ENCODE data around the gene CA11. TPM values are rescaled to one million over a fixed set of nuclear protein-coding genes. Genes with fewer than 3 reads are reported as not detected.
A peak's percentile ranks its signal among the peaks of the same experiment; 100 is the strongest.

CA11 gene
- total and polyA plus RNA-seq, 9 of the 15 experiments (the other 6 are each of a cell fraction or from before 2014, with no cell fraction given): 2.9 to 19.9 (median 8.3) TPM

- FAIRE-seq (no peak), DNase-seq (ENCODE audit: extremely low read depth in 1 of 4, low spot score in 3 of 4) (peak in 1 of 4 experiments; percentile 46), ATAC-seq (no peak)
- Histone ChIP-seq H3K9me3 (replicated peaks; ENCODE audit: control insufficient read depth, insufficient read depth, low read depth, low read length) (no peaks in the 10 kb centered on the region), H3K9ac (ENCODE audit: insufficient read depth in 1 of 2, low read depth in 2 of 2, low read length in 2 of 2) (peak within 1 kb of the TSS; percentile 78 to 90), H4K20me1 (replicated peaks; ENCODE audit: control insufficient read depth, insufficient read depth, low read length) (0 out of 2 replicates have a peak, but pooled peaks cover 4% of the 10 kb centered on the region), H3K4me1 (replicated peaks in 1 of 2; ENCODE audit: control insufficient read depth in 2 of 2, insufficient read depth in 2 of 2, low read length in 2 of 2) (peaks cover 48 to 77% of the 10 kb centered on the region in 2 experiments), H2AFZ (ENCODE audit: low read depth, low read length) (peak within 1 kb of the TSS; percentile 87), H3K27me3 (ENCODE audit: control insufficient read depth in 2 of 2, insufficient read depth in 2 of 2, low read length in 2 of 2) (no peaks in the 10 kb centered on the region), H3K79me2 (ENCODE audit: control insufficient read depth, insufficient read depth, low read length) (peaks cover 27% of the 10 kb centered on the region; the same call in 2 of the 3 replicates), H3K36me3 (ENCODE audit: control insufficient read depth, insufficient read depth, low read length) (no peaks in the 10 kb centered on the region), H3K4me3 (peak within 1 kb of the TSS; percentile 51), H3K27ac (ENCODE audit: extremely low read depth, low read depth, low read length) (peak within 1 kb of the TSS; percentile 91), H3K4me2 (ENCODE audit: insufficient read depth, low read length) (peak within 1 kb of the TSS; percentile 100), H3K9me1 (ENCODE audit: control insufficient read depth, insufficient read depth, low read length) (peaks cover 4% of the 10 kb centered on the region)
- ChIA-PET POLR2A (interaction anchor here (0.6 to 1.9 kb wide), 5 partner anchors 12 to 140 kb away, joined by 3 to 9 read pairs (median 3); partner anchors contain the start of genes RPL18 and SPHK2), CTCF (ENCODE audit: low intra/inter-chr PET ratio) (interaction anchor here (0.6 kb wide), 1 partner anchor 102 kb away, joined by 3 read pairs; no protein-coding TSS in a partner anchor)
- intact Hi-C loops (cut with micrococcal nuclease): loop anchor here (1.0 kb wide), 1 partner anchor 18 kb away; the partner anchor contains the start of genes RPL18 and SPHK2
- BruUV-seq (replicated peaks): no TSS peak
- WGBS (ENCODE audit: insufficient coverage, low coverage, missing lambda C conversion rate): 3% methylated on average over 39 of the region's 40 CpGs
- in situ Hi-C loops (cut with MboI): no loop called here
- TF ChIP-seq CEBPB (tag; IDR thresholded peaks at IDR 0.05) (peak; percentile 82), TARDBP (IDR thresholded peaks at IDR 0.05) (no peak), CTCFL (IDR thresholded peaks at IDR 0.05; ENCODE audit: borderline replicate concordance, insufficient read depth, low read depth, low read length, poor library complexity, severe bottlenecking) (peak; percentile 70), E2F3 (CRISPR knock-in tag; IDR thresholded peaks at IDR 0.05) (no peak), SAP30 (IDR thresholded peaks at IDR 0.05; ENCODE audit: borderline replicate concordance, insufficient read depth, low read depth, low read length, poor library complexity, severe bottlenecking) (peak; percentile 28), NR2F6 (CRISPR knock-in tag; IDR thresholded peaks at IDR 0.05) (no peak), FIP1L1 (IDR thresholded peaks at IDR 0.05; ENCODE audit: low read depth, low read length, poor library complexity, severe bottlenecking) (peak; percentile 14), ZFX (CRISPR knock-in tag; IDR thresholded peaks at IDR 0.05) (peak; percentile 32; the same call in 1 of the 2 replicates), STAG1 (CRISPR knock-in tag; IDR thresholded peaks at IDR 0.05; ENCODE audit: borderline replicate concordance) (no peak), RBM34 (IDR thresholded peaks at IDR 0.05; ENCODE audit: borderline replicate concordance, insufficient read depth, low read length) (no peak), ZNF76 (CRISPR knock-in tag; IDR thresholded peaks at IDR 0.05; ENCODE audit: borderline replicate concordance) (no peak), SRSF1 (IDR thresholded peaks at IDR 0.05; ENCODE audit: low read depth, low read length) (no peak), HDAC2 (IDR thresholded peaks at IDR 0.05) (peak; percentile 17; the same call in 1 of the 2 replicates), ZNF133 (CRISPR knock-in tag; IDR thresholded peaks at IDR 0.05) (no peak), SMARCA4 (IDR thresholded peaks at IDR 0.05) (no peak)
- TF ChIP-seq, protein P1, sequence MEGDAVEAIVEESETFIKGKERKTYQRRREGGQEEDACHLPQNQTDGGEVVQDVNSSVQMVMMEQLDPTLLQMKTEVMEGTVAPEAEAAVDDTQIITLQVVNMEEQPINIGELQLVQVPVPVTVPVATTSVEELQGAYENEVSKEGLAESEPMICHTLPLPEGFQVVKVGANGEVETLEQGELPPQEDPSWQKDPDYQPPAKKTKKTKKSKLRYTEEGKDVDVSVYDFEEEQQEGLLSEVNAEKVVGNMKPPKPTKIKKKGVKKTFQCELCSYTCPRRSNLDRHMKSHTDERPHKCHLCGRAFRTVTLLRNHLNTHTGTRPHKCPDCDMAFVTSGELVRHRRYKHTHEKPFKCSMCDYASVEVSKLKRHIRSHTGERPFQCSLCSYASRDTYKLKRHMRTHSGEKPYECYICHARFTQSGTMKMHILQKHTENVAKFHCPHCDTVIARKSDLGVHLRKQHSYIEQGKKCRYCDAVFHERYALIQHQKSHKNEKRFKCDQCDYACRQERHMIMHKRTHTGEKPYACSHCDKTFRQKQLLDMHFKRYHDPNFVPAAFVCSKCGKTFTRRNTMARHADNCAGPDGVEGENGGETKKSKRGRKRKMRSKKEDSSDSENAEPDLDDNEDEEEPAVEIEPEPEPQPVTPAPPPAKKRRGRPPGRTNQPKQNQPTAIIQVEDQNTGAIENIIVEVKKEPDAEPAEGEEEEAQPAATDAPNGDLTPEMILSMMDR (IDR thresholded peaks at IDR 0.05 in 2 of 3, conservative IDR thresholded peaks at IDR 0.05 in 1 of 3; ENCODE audit: insufficient read depth in 2 of 3, low read depth in 1 of 3, low read length in 3 of 3): peak in 2 of 3 experiments; percentile 18 to 34; a peak in 1 of 6 replicates
- TF ChIP-seq, protein P2, sequence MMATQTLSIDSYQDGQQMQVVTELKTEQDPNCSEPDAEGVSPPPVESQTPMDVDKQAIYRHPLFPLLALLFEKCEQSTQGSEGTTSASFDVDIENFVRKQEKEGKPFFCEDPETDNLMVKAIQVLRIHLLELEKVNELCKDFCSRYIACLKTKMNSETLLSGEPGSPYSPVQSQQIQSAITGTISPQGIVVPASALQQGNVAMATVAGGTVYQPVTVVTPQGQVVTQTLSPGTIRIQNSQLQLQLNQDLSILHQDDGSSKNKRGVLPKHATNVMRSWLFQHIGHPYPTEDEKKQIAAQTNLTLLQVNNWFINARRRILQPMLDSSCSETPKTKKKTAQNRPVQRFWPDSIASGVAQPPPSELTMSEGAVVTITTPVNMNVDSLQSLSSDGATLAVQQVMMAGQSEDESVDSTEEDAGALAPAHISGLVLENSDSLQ (IDR thresholded peaks at IDR 0.05): peak; percentile 51
Observed at GRCh38 chr19:48636859-48637448, 9.0 kb downstream of the CA11 start, which contains the start of gene DBP. Gene DBP, minus strand, starts transcription at chr19:48637379. Its CDS starts 385 bp downstream, at chr19:48636994.

Measured in K562 (cell line).